ENCODE measurements around the gene ZRANB3. TPM values are rescaled to one million over a fixed set of nuclear protein-coding genes. Genes with fewer than 3 reads are reported as not detected.

ZRANB3 gene
- total and polyA plus RNA-seq, 10 donors: 2.2 to 11.1 (median 6.9) TPM

- Histone ChIP-seq H3K9me3 (peaks cover 0 to 13% (median 8%) of the 10 kb centered on the region in 8 donors), H3K4me1 (no peaks in the 10 kb centered on the region), H3K4me3 (no peak overlapping the region), H3K27ac (no peak overlapping the region), H3K27me3 (replicated peaks in 1 of 7) (no peaks in the 10 kb centered on the region), H3K36me3 (peaks cover 0 to 3% (median 0%) of the 10 kb centered on the region in 6 donors)
- no peak for DNase-seq
- intact Hi-C loops (cut with DNase I; ENCODE audit: low total_unique reads): no loop called here
- TF ChIP-seq POLR2A (IDR thresholded peaks at IDR 0.05): no peak
- TF ChIP-seq CTCF (IDR thresholded peaks at IDR 0.05 in 8 of 11, conservative IDR thresholded peaks at IDR 0.05 in 3 of 11): no peak
- no peak for TF ChIP-seq POLR2AphosphoS5 (IDR thresholded peaks at IDR 0.05)
These were observed 285.9 kb downstream of the ZRANB3 start for GRCh38 chr2:135245071-135245470.

GRCh38 chr2:135238651-135239050 lies 292.4 kb downstream of the ZRANB3 start:
- no peak for TF ChIP-seq CTCF (IDR thresholded peaks at IDR 0.05 in 8 of 11, conservative IDR thresholded peaks at IDR 0.05 in 3 of 11)
- TF ChIP-seq POLR2A (IDR thresholded peaks at IDR 0.05): no peak
- no peak for TF ChIP-seq POLR2AphosphoS5 (IDR thresholded peaks at IDR 0.05)
- Histone ChIP-seq H3K27ac (no peak overlapping the region), H3K36me3 (peaks cover 0 to 9% (median 0%) of the 10 kb centered on the region in 6 donors), H3K4me3 (no peak overlapping the region), H3K4me1 (no peaks in the 10 kb centered on the region), H3K9me3 (peaks cover 0 to 6% (median 0%) of the 10 kb centered on the region in 8 donors), H3K27me3 (replicated peaks in 1 of 7) (no peaks in the 10 kb centered on the region)
- intact Hi-C loops (cut with DNase I; ENCODE audit: low total_unique reads): no loop called here
- no peak for DNase-seq
- 93 to 100% (median 98%) methylated on average over 2 of the region's 2 CpGs for WGBS, 5 donors

GRCh38 chr2:135230150-135230549 lies 300.9 kb downstream of the ZRANB3 start:
- H3K36me3 ChIP-seq: peaks cover 0 to 19% (median 4%) of the 10 kb centered on the region in 6 donors
- no peak overlapping the region for H3K4me3 ChIP-seq
- 45 to 64% (median 61%) methylated on average over 1 of the region's 1 CpG for WGBS, 5 donors
- no peak overlapping the region for H3K27ac ChIP-seq
- no peak for TF ChIP-seq CTCF (IDR thresholded peaks at IDR 0.05 in 8 of 11, conservative IDR thresholded peaks at IDR 0.05 in 3 of 11)
- no peak for TF ChIP-seq POLR2AphosphoS5 (IDR thresholded peaks at IDR 0.05)
- no peak for TF ChIP-seq POLR2A (IDR thresholded peaks at IDR 0.05)
- intact Hi-C loops (cut with DNase I; ENCODE audit: low total_unique reads): no loop called here
- no peaks in the 10 kb centered on the region for H3K4me1 ChIP-seq
- no peak for DNase-seq
- no peaks in the 10 kb centered on the region for H3K27me3 ChIP-seq (replicated peaks in 1 of 7)
- peaks cover 0 to 27% (median 15%) of the 10 kb centered on the region in 8 donors for H3K9me3 ChIP-seq

- H3K9me3 ChIP-seq: peaks cover 0 to 11% (median 7%) of the 10 kb centered on the region in 8 donors
- no peak for DNase-seq
- no peak overlapping the region for H3K4me3 ChIP-seq
- WGBS, 5 donors: 93 to 100% (median 100%) methylated on average over 1 of the region's 1 CpG
- no peak overlapping the region for H3K27ac ChIP-seq
- no peaks in the 10 kb centered on the region for H3K27me3 ChIP-seq (replicated peaks in 1 of 7)
- TF ChIP-seq POLR2AphosphoS5 (IDR thresholded peaks at IDR 0.05): no peak
- TF ChIP-seq CTCF (IDR thresholded peaks at IDR 0.05 in 8 of 11, conservative IDR thresholded peaks at IDR 0.05 in 3 of 11): no peak
- no peak for TF ChIP-seq POLR2A (IDR thresholded peaks at IDR 0.05)
- intact Hi-C loops (cut with DNase I; ENCODE audit: low total_unique reads): no loop called here
- peaks cover 0 to 19% (median 4%) of the 10 kb centered on the region in 6 donors for H3K36me3 ChIP-seq
- H3K4me1 ChIP-seq: no peaks in the 10 kb centered on the region
These were observed 303.6 kb downstream of the ZRANB3 start for GRCh38 chr2:135227386-135227785.

All from spleen (tissue), 11 donors.